ENCODE data around the gene MICAL2.

MICAL2 gene

DNA sequence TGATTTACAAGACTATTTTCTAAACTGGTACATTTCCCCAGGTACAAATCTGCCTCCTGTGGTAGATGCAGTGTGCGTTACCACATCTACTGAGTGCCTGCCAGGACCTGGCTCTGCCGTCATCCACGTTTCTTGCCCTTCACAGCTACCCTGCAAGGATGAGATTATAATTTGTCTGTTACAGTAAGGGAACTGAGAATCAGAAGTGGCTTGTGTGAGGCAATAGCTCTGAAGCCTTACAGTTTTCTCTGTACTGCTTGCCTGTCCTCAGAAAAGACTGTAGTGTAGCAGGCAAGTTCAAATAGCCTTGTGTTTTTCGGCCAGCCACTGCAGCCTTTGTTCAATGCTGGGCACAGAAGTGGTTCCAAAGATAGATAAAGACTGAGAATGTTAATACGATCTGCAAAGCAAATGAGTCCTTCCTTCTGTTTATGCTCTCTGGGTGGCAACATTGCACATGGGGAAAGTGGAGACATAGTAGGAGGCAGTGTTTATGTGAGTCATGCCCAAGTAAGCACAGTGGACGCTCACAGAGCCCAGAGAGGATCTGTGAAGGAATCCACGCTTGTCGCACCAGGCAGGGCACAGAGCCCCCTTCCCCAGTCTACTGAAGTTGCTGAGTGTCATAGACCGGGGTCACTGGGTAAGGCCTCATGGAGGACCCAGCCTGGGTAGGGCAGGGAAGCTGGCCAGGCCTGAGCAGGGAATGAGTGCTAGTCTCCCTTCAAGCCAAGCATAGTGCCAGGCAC is 49.1 kb downstream of the MICAL2 start:
- DNase-seq = no peak

DNA sequence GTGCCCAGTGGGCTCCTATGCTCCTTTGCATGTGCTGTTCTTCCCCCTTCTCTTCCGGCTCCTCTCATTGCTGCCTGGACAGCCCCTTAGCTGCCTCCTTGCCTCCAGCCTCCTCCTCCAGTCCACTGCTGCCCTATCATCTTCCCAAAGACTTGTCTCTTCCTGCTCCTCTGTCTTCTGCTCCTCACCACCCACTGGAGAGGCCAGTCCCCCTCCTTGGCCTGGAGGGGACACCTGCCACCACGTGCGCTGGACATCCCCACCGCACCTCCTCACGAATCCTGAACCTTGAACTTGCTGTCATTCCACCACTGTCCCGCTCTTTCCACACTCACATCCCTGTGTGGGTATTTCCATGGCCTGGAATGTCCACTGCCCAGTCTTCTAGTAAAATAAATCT is 49.8 kb downstream of the MICAL2 start:
- no peak for DNase-seq

DNA sequence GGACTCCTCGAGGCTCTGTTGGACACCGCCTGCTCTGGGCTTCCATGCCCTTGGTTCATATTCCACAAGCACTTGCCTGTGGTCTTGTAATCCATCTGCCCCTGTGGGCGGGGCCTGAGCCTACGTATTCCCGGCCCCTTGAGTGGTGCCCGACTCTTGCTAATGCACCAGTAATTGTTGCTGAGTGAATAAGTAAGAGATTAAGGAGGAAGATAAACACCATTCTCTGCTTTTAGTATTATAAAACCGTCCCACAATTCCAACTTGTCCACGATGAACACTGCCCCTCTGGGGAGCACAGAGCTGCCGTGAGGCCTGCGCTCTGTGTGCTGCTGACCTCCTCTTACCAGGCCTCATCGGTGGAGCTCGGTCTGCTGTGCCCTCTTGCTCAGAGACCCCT is 50.3 kb downstream of the MICAL2 start:
- DNase-seq = no peak

DNA sequence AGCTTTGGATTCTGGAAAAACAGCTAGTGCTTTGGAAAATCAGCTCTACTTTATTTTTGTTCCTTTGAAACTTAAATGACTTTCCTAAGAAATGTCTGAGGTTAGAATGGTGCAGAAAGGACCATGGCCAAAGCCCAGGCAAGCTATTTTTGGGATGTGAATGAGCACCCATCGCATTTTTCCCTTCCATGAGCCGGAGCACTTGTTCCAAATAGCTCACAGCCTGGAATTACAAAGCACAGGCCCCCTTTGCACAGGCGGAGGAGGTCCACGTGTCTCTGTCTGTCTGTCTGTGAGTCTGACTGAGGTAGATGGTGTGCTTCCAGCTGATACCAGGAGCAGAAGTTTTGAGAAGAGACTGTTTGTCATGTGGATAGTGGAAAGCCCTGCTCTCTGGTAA is 50.7 kb downstream of the MICAL2 start:
- DNase-seq = no peak

DNA sequence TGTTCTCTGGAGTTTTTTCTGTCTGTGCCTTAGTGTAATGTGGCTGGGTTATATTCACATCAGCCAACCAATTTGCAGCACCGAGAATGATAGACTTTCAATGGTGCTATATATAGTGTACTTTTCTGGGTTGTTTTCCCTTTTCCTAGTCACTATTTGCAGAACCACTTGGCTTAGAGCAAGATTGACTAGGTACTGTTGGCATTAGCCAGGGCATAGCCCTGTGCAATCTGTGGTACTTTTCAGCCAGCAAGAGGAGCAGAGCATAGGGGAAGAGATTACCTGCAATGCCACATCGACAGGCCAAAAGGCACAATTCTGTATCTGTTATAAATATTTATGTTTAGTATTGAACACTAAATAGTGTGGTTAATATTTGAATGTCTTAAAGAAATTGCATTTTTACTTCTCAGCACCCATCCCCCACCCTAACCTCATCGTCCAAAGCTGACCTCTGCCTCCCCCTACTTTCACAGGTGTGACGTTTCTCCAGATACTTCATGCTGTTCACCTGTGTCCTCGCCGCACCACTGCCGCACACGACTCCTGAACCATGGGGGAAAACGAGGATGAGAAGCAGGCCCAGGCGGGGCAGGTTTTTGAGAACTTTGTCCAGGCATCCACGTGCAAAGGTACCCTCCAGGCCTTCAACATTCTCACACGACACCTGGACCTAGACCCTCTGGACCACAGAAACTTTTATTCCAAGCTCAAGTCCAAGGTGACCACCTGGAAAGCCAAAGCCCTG is 51.4 kb downstream of the MICAL2 start:
- DNase-seq = no peak

DNA sequence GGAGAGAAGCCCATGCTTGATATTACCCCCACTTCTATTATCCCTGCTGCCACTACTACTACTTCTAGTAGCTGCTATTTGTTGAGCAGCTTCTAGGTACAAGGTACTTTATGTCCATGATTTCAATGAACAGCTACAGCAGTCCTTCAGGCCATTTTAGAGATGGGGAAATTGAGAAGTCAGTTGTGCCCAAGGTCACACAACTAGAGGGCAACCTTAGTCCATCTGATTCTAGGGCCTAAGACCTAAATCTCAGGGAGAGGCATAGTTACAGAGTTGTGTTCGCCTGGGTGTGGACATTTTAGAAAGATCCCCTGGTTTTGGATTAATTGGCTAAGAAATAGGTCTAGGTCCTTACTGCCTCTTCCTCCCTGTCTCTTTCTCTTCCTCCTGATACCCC is 52.3 kb downstream of the MICAL2 start:
- DNase-seq = no peak

DNA sequence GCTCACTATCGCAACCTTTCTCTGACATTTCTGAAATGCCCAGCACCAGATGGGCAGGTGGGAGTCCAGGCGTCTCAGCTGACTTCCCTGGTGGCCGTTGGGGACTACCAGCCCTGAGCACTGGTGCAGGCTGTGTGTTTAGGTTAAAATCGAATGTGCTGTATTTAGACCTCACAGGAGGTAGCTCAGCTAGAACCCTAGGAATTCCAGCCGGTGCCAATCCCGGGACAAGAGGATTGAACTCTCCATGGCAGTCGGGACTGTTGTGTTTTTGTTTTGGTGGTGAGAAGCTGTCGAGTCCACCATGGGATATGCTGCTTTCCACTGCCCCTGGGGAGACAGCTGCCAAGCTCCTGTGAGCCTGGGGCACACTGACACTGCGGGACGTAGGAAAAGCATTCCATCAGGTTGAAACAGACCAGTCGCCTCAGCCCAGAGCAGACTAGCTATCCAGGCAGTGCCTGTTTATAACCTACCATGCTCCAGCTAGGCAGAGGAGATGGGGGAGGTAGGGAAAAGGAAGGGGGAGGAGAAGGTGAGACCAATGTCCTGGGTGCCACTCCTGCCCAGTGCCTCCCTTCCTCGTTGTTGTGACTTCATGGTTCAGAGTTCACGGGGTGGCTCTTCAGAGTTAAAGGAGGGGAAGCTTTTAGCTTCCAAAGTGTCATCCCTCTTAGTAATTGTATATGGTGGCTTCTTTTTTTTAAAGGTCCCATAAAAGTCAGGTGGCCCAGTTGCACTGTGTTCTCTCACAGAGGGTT is 53.0 kb downstream of the MICAL2 start:
- DNase-seq = no peak

DNA sequence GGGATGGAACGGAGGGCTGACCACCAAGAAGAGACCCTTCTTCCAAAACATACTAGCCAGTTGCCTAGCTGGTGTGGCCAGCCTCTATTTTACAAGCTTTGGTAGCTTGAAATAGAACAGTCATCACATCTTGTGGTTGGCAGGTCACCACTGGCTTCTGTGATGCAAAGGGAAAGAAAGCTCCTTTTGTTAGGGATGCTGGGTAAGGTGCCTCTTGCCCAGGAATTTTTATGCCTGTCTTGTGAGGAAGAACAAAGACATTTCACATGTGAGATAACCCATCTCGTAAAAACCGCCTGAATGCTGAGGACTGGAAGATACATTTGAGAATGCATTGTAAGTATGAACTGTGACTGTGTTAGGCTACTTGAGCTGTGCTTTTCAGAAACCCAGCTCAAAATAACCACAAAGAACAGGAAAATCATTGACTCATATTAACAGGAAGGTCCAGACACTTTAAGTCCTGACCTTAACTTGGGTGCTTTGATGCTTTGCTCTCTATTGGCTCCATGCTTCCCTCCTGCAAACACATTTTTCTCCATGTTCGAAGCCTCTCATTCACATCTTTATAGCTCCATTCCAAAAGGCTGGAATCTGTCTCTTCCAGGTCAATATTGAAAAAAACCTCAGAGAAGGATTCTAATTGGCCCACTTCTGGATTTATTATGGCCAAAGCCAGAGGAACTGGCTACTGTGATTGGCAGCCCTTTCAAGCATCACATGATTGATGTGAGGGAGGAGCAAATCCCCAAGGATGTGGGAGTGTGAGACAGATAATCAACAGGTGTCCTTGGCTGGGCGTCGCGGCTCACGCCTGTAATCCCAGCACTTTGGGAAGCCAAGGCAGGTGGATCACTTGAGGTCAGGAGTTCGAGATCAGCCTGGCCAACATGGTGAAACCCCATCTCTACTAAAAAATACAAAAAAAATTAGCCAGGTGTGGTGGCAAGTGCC is 53.9 kb downstream of the MICAL2 start:
- DNase-seq = no peak

DNA sequence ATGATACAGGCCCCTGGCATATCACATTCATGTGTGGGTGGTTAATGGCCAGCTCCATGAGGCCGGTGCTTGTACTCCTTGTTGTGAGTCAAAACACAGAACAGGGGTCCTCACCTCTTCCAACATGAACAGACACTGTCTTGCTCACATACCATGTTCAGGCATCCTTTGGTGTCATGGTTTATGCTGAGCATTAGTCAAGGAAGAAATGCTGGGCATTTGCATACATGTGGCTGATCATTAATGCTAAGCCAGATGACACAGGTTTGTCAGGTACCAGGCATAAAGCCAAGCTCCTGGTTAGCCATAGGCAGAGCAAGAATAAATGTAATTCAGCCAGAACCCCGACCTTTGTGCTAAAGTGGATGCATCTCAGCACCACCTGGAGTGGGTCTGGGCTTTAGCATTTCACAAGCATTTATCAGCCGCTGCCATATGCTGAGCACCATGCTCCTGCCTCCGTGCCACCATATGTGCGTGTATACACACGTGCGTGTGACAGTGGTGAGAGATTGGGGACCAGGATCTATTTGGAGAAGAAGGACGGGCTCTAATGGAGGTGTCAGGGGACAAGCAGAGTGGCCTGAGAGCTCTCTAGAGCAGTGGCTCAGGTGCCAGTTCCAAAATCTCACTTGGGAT is 55.0 kb downstream of the MICAL2 start:
- DNase-seq = no peak

DNA sequence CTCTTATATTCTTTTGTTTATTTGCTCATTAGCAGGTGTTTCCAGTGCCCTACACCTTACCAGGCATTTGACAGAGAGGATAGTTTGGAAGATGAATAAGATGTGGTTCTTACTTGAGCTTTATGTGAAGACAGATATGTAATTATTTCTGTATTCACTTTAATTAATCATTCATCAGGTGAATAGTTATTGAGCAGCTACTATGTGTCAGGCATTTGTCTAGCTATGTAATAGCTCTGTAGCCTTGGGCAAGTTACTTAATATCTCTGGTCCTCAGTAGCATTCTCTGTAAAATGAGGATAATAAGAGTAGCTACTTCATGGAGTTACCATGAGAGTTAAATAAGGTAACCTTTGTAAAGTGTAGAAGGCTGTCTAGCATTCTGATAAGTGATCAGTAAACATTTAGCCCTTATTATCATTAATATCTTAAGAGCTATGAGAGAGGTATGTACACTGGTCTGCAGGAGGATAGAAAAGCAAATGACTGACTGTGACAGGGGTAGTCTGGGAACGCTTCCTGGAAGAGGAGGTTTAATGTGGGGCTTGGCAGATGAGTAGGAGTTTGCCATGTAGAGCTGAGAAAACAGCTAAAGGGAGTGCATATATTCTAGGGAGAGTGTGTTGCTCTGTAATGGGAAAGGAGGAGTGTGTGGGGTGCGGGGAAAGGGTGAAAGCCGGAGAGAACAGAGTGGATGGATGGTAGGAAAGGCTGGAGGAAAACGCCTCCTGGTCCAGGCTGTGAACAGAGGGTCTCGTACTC is 56.1 kb downstream of the MICAL2 start:
- DNase-seq = no peak

DNA sequence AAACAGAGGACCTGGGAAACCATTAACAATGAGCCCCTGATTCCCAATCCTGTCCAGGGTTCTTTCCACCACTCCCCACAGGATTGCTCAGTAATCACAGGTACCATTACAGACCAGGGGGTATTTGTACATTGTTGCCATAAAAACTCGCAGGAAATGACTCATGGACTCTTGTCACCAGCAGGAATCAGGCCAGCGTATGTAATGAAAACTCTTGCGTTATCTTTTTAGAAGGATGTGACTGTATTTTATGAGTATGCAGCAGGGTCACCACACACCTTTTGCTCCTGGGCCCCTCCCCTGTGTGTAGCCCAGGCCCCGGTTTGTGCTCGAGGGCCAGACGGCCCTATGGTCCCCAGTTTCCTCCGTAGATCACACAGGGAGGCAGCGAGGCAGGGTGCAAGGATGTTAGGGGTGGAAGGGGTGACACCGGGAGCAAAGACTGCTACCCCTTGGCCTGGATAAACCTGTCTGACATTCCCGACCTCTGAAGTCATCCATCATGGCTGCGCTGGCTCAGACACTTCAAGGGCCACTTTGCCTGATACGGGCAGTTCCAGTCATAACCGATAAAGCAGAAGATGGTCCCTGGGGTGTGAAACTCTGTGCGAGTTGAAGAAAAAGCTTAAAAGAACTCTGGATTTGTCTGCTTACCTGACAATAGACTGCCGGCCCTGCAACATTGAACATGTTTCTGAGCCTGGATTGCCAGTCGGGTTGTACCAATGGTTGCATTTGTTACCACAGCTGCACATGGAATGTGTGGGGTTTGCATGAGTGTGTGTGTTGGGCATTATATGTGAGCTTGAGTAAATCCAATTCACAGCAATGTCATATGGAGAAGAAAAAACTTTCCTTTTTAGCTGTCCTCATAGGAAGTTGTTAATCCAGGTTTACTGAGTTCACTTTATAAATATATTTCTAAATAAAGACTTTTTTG is 56.9 kb downstream of the MICAL2 start:
- peak; percentile 18 for DNase-seq

DNA sequence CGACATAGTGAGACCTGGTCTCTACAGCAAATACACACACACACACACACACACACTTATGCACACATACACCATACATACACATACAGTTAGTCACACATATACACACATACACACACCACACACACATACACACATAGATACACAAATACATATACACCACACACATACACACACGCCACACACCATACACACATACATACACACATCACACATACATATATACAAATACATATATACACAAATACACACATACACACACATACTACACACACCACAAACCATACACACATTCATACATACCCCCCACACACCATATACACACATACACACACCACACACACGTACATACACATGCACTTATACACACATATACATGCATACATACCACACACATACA is 57.7 kb downstream of the MICAL2 start:
- no peak for DNase-seq

DNA sequence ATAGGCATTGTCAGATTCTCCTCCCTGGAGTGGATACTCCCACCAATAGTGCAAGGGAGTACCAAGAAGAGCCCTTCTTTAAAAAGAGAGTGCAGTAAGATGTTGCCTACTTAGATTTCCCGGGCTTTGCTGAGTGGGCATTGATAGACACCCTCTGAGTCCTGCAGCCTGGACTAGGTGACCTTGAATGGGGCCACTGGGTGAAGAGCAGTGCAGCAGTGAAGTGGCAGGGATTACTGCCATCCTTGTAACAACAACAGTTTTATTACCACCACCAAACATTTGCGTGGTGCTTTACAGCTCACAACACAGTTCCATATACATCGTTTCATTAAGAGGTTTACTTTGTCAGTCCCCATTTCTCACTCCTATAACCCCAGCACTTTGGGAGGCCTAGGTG is 59.4 kb downstream of the MICAL2 start:
- no peak for DNase-seq

DNA sequence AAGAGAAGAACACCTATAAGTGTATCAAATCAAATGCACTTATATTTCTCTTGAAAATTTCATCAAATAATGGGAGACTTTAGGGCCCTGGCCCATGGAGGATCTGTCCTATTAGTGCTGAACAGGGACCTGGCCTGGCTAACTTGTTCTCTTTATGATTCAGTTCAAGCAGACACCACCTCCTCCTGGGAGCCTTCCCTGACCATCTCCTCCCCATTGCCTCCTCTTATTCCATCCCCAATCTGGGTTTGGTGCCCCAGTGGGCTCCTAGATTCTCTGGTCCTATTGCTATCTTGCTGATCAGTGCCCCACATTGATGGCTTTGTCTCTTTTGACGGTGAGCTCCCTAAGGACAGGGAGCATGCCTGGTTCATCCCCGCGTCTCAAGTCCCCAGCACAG is 60.1 kb downstream of the MICAL2 start:
- no peak for DNase-seq

DNA sequence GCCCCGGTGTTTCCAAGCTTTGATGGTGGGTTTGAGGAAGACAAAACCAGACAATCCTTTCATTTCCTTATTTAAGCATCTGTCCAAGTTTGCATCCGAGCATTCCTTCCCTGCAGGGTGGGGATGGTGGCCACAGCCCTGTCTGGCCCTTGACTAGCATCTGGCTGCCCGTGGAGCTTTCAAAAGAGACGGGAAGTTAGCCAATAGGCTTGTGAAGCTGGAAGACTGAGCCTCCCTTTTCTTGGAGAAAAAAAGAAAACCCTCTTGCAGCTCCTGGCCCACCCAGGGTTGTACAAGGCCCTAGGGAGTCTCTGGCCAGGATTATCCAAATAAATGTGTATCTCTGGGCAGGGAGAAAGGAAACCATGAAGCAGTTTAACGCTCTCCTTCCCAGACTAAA is 60.6 kb downstream of the MICAL2 start:
- no peak for DNase-seq

DNA sequence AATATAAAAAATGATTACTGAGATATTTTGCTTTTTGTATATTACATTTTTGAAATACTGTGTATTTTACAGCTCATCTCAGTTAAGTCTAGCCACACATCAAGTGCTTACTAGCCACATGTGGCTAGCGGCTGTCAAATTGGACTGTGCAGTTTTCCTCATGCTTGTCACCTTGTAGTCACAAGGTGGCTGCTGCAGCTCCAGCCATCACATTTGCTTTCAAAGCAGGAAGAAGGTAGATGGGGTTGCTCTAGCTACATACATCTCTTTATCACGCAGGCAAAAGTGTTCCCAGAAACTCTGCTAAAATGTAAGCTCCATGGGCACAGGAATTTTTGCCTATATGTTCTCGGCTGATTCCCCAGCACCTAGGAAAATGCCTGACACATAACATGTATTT is 61.5 kb downstream of the MICAL2 start:
- DNase-seq = no peak

DNA sequence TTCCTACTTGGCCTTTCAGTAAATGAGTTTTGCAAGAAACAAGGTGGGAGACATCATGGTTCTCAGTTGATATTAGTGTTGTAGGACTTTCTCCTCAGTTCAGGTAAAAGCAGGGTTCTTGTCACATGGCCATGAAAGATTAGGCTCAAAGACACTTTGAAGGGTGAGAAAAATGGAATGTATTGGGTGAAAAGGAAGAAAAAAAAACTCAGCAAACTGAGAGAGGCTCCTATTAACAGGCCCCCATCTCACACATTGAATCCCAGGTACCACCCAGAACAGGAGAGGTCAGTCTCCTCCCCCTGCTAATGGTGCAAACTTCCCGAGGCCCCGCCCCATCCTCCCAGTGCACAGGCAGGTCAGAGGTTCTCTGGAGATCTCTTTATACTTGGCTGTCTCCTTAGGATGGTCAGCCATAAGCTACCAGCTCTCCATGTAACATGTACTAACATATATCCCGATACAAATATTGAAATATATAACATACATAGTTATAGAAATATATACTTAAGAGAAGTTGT is 62.2 kb downstream of the MICAL2 start:
- no peak for DNase-seq

DNA sequence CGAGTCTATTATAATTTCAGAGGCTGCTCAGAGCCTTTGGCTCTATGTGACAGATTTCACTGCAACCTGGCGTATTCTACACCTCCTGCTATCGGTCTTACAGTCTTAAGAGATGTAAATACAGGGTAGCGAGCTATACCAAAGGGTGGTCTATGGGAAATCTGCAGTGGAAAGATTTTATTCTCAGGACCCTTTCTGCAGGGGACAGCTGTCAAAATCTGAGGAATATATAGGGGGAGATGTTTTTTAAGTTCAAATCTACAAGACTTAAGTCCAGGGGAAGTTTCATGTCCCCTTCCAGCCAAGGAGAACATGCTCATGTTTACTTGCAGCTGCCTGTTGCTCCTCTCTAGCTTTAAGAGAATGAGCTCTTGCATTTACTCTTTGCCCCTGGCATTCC is 62.7 kb downstream of the MICAL2 start:
- no peak for DNase-seq

DNA sequence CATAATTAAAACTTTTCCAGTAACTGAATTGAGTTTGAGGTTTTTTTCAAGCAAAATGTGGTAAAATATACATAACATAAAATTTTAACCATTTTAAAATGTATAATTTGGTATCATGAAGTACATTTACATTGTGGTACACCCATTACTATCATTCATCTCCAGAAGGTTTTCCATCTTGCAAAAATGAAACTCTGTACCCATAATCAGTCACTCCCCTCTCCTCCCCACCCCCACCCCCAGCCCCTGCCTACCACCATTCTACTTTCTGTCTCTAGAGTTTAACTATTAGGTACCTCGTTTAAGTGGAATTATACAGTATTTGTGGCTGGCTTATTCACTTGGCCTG is 63.7 kb downstream of the MICAL2 start:
- DNase-seq = no peak

Data from CD4-positive, alpha-beta T cell treated with Interleukin-17A for 4 hours (primary cell).